Stimulated activated CD4-positive, alpha-beta T cell treated with anti-CD3 and anti-CD28 coated beads, Interleukin-4, amount 100 ng/mL, for 24 hours (primary cell): ENCODE measurements around the gene GLTP.
"Not testable (repeated sequence)": the region's sequence is repeated elsewhere in the genome, so short reads cannot be mapped to it uniquely, and the experiment has no call there.

Experiments
- DNase-seq: peaks from one replicate; pipeline ENCODE4 v3.0.0-alpha.2; 2020

Gene GLTP

DNA sequence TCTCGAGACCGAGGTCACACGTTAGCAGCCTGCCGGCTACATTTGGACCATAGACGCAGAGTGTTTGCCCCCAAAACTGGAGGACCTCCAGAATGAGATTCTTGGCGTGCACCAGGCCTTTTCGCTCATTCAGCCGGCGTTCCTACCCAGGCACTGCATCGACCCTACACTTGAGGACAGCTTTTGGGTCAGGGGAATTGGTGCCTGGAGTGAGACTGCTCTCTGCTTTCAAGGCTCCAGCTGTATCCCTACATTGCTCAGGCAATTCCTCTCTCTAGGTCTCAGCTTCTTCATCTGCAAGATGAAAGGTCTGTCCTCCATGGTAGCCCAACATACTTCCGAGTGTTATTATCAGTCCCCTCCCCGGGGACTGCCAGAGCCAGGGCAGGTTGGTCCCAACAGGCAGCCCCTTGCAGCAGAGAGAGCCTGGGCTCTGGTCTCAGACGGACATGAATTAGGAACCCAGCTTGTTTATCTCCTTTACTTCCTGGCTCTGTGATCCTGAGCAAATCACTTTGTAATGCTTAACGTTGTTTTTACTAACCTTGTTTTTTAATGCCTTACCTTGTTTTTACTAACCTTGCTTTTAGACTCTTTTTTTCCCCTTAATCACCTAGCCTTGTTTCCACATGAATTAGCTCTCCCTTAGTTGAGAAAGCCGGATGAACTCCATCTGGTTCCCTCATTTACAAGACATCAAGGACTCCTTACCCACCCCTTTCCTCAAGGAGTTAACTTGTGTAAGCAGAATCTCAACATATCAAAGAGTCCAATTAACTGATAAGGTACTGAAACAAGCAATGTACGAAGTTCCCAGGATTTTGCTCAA is 20.6 kb upstream of the GLTP start:
- DNase-seq, result peak; percentile 6

DNA sequence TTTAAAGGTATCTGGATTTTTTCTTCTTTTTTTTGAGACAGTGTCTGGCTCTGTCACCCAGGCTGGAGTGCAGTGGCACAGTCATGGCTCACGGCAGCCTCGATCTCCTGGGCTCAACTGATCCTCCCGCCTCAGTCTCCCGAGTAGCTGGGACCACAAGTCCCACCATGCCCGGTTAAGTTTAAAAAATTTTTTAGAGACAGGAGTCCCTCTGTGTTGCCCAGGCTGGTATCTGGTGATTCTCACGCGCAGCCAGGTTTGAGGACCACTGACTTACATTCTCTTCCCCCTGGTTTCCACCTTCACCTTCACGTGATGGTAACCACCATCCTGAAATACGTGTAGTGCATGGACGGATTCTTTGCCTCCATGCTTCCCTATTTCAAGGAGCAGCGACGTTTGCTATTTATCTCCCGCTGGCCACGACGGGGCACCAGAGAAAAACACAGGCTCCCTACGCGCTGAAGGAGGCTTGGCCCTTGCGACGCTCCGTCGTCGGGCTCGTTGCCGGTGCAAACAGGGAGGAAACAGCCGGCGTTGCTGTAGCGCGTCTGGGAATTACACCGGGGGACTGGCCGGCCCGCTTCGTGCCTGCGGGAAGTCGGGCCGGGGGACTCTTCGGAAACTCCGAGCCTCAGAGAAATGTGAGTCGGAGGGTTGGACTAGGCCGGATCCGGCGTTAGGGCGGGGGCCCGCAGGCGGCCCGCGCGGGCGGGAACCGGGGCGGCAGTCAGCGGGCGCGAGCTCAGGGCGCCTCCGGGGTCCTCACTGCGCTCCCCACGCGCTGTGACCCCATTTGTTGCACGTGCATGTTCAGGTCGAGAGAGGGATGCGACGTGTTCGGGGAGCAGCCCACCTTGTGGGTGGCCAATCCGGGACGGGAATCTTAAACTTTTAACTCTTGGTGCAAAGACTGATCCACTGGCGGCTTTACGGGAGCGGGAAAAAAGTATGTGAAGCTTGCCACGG is 19.7 kb upstream of the GLTP start, which contains the start of gene TCHP:
TCHP (plus strand) TSS at position 492 of the 969 bp plus-strand sequence. CDS start 2,753 bp downstream, outside the sequence.
- DNase-seq, result peak; percentile 75

DNA sequence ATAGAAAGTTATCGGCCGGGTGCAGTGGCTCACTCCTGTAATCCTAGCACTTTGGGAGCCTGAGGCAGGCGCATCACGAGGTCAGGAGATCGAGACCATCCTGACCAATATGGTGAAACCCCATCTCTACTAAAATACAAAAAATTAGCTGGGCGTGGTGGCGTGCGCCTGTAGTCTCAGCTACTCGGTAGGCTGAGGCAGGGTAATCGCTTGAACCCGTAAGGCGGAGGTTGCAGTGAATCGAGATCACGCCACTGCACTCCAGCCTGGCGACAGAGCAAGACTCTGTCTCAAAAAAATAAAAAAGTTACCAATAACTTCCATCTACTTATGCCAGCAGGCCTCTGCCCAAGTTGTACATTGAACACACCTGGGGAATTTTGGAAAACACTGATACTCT is 19.0 kb upstream of the GLTP start:
- DNase-seq, result not testable (repeated sequence)

DNA sequence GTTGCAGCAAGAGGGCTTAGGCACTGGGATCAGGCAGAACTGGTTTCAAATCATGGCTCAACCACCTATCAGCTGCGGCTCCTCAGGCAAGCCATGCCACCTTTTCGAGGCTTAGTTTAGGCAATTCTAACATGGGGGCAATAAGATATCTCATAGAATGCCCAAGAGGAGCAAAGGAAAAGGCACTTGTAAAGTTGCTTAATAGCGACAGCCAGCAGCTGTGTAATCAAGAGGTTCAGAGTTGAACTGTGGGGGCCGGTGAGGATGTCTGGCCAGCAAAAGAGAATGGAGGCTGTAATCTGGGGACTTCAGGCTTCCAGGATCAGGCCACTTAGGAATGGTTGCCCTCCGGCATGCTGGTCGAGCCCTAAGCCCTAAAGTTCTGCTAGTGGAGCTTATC is 16.7 kb upstream of the GLTP start:
- no peak for DNase-seq

DNA sequence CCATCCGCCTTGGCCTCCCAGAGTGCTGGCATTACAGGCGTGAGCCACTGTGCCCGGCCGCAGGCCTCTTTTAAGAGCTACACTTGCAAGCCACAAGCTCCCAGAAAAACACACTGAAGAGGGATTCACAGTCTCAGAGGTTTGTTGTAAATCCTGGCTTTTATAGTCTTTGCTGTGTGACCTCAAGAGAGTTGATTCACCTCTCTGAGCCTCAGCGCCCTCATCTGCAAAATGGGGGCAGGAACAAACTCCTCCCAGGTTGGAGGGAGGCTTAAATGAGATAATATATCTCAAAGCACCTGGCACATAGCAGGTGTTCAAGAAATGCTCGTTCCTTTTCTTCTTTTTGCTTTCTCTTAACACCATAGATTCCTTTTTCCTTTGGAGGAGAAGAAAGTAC is 15.8 kb upstream of the GLTP start:
- no peak for DNase-seq

GRCh38 chr12:109894939-109895338 is 14.6 kb upstream of the GLTP start:
- no peak for DNase-seq

- DNase-seq, result no peak
Observed at GRCh38 chr12:109893261-109893995, 13.1 kb upstream of the GLTP start.

DNA sequence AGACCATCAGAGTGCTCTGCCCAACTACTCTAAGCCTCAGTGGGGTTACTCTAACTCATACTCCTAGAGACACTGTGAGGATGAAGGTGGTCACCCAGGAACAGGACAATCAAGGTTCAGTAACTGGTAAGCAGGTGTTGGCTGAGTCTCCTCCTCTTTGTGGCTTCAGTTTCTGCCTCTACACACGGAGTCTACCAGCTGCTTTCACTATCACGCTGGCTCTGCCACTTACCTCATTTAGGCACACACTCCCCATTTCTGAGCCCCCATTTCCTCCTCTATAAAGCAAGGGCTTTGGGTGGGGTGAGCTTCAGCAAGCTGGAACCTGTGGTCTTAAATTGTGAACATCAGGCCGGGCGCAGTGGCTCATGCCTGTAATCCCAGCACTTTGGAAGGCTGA is 12.4 kb upstream of the GLTP start:
- no peak for DNase-seq

GRCh38 chr12:109892165-109892715 is 11.9 kb upstream of the GLTP start:
- no peak for DNase-seq

DNA sequence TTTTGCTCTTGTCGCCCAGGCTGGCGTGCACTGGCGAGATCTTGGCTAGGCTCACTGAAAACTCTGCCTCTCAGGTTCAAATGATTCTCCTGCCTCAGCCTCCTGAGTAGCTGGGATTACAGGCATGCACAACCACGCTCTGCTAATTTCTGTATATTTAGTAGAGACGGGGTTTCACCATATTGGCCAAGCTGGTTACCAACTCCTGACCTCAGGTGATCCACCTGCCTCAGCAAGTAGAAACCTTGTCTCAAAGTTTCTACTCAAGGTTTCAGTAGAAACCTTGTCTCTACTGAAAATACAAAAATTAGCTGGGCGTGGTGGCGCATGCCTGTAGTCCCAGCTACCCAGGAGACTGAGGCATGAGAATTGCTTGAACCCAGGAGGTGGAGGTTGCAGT is 11.4 kb upstream of the GLTP start:
- DNase-seq, result not testable (repeated sequence)

GRCh38 chr12:109890620-109891170 is 10.4 kb upstream of the GLTP start:
- DNase-seq, result no peak

DNA sequence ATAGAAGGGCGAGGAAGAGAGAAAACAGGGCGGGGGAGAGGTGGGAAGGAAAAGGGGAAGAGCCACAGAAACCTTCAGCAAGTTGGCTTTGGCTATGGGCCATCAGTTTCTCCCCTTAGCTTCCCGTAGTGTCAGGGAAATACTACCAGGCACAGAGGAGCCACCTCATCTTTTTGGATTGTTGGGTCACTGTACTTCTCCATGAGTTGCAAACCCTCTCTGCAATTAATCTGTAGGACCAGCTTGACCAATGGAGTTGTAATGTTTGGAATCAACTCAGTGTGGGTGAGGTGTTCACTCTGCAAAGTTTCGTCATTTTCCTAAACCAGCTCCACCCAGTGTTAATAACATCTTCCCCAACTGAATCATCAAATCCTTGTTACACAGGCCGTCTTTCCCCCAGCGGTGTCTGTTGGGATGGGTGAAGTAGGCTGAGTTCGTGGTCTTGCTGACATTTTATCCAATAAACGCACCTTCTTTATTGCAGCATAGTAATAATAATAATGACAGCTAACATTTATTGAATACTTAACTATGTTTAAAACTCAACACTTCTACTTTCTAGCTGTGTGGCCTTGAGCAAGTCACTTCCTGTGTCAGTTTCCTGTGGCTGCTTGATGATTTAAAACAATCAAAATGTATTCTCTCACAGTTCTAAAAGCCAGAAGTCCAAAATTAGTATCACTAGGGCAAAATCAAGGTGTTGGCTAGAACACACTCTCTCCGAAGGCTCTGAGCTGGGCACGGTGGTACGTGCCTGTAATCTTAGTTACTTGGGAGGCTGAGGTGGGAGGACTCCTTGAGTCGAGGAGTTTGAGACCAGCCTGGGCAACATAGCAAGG is 8.1 kb upstream of the GLTP start:
- peak; percentile 43 for DNase-seq

DNA sequence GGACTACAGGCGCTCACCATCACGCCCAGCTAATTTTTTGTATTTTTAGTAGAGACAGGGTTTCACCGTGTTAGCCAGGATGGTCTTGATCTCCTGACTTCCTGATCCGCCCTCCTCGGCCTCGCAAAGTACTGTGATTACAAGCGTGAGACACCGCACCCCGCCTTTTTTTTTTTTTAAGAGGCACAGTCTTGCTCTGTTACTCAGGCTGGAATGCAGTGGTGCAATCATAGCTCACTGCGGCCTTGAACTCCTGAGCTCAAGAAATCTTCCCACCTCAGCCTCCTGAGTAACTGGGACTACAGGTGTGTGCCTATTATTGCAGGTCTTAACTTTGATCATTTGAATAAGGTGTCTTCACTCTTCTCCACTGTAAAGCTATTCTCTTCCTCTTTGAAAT is 5.3 kb upstream of the GLTP start:
- no peak for DNase-seq

- no peak for DNase-seq
Observed at GRCh38 chr12:109883461-109883860, 3.1 kb upstream of the GLTP start.

- DNase-seq, result no peak
Observed at GRCh38 chr12:109881752-109882151, 1.4 kb upstream of the GLTP start.

DNA sequence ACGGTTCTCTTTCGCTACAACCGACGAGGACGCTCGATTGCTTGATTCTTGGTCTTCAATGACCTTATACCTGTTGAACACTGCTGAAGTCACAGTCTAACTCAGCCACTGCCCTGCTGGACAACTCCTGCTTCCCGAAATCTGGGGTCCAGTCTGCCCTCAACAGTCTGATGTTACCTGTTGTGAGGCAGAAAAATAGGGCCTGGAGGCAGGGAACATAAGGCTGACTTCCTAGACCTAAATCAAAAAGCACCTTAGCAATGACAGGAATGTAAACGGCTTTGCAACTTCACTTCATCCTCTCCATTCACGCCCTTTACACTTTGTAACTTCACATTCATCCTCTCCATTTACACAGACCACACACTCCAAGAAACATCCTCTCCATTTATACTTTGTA is 597 bp upstream of the GLTP start:
- DNase-seq, result peak; percentile 6

GRCh38 chr12:109879351-109880042 is 844 bp downstream of the GLTP start:
- peak; percentile 4 for DNase-seq

- DNase-seq, result no peak
Observed at GRCh38 chr12:109878749-109879148, 1.6 kb downstream of the GLTP start.

- no peak for DNase-seq
Observed at GRCh38 chr12:109878247-109878625, 2.1 kb downstream of the GLTP start.

DNA sequence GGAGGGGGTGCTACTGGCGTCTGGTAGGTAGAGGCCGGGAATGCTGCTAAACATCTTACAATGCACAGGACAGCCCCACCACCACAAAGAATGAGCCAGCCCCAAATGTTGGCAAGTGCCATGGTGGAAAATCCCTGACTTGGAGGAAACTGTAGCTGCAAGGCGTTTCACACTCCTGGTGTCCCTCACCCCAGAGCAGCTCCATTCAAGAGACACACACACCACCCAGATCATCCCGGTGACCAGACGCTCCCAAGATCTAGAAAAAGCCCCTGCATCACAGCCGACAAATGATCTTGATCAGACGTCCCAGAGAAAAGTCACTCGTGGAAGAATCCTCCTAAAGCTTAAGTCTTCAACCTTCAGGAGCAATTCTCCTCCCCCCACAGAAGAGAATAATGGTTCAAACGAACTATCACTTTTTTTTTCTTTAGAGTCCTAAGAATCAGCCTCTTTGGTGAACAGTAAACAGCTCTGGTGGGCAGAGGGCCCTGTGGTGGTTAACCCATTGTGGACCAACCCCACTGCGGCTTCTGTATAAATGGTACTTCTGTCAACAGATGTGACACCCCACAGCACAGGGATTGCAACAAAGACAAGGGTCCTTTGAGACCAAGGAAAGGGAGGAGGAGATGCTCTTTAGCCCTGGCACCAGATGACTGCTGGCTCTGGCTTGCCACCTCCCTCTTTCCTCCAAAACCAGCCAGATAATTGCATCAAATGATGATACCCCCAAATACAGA is 2.7 kb downstream of the GLTP start:
- DNase-seq, result no peak
